K562 (cell line): Measurements from ENCODE around the gene ATP6V0A1. TPM values are rescaled to one million over a fixed set of nuclear protein-coding genes. Genes with fewer than 3 reads are reported as not detected.

Source experiments
- ARID3A ChIP-seq: IDR thresholded peaks from 2 replicates; pipeline ENCODE4 v1.6.1; 2012; ENCODE audit warnings: low read depth, low read length, improper control_type of control experiment, borderline replicate concordance
- C11orf30 ChIP-seq: fragments of 450-650 bp; IDR thresholded peaks from 2 replicates; pipeline ENCODE4 v1.6.1; 2016; ENCODE audit warnings: low read depth, mild to moderate bottlenecking
- FOXK2 ChIP-seq, 2 experiments: fragments of 450-650 bp; IDR thresholded peaks in 1 of 2; conservative IDR thresholded peaks in 1 of 2; 2 replicates each; pipeline ENCODE4 v1.6.1; 2016; ENCODE audit warnings: low read depth in 2 of 2, mild to moderate bottlenecking in 1 of 2
- GABPA ChIP-seq: fragments of 200-800 bp; sonication (Bioruptor generic); conservative IDR thresholded peaks from 2 replicates; pipeline ENCODE4 v1.6.1; 2016; ENCODE audit warnings: low read depth, missing genetic modification characterization, missing compliant biosample characterization
- PHTF2 ChIP-seq: fragments of 250-450 bp; sonication (Bioruptor Pico); IDR thresholded peaks from 2 replicates; pipeline ENCODE4 v1.5.0; 2021; ENCODE audit warnings: mild to moderate bottlenecking
- POLR2B ChIP-seq: fragments of 450-650 bp; IDR thresholded peaks from 2 replicates; pipeline ENCODE4 v1.6.1; 2018; ENCODE audit warnings: low read depth; ENCODE audit not compliant: partially characterized antibody
- PURB ChIP-seq: sonication (generic); formaldehyde crosslinking; IDR thresholded peaks from 2 replicates; pipeline ENCODE4 v1.9.0; 2021; ENCODE audit warnings: low read depth, mild to moderate bottlenecking, missing genetic modification reagents
- RBM34 ChIP-seq: fragments of 200-400 bp; formaldehyde crosslinking; IDR thresholded peaks from 2 replicates; pipeline ENCODE4 v1.6.1; 2018; ENCODE audit warnings: low read length, borderline replicate concordance; ENCODE audit not compliant: insufficient read depth
- RFX1 ChIP-seq: fragments of 450-650 bp; IDR thresholded peaks from 2 replicates; pipeline ENCODE4 v1.6.1; 2016; ENCODE audit warnings: mild to moderate bottlenecking, moderate library complexity
- SMARCE1 ChIP-seq: fragments of 450-650 bp; IDR thresholded peaks from 2 replicates; pipeline ENCODE4 v1.7.1; 2016; ENCODE audit warnings: mild to moderate bottlenecking
- TCF3 ChIP-seq: sonication (generic); formaldehyde crosslinking; IDR thresholded peaks from 2 replicates; pipeline ENCODE4 v1.4.0; 2020; ENCODE audit warnings: mild to moderate bottlenecking, missing genetic modification reagents
- TFE3 ChIP-seq: fragments of 450-650 bp; formaldehyde crosslinking; IDR thresholded peaks from 2 replicates; pipeline ENCODE4 v1.4.0; 2020; ENCODE audit warnings: mild to moderate bottlenecking, mixed read lengths
- THAP12 ChIP-seq: fragments of 250-450 bp; sonication (Bioruptor Pico); IDR thresholded peaks from 2 replicates; pipeline ENCODE4 v1.9.0; 2021; ENCODE audit warnings: mild to moderate bottlenecking, inconsistent platforms
- UBTF ChIP-seq, 2 experiments: IDR thresholded peaks; 2 replicates each; pipeline ENCODE4 v1.6.1; 2012; ENCODE audit warnings: improper control_type of control experiment in 2 of 2, low read depth in 2 of 2, low read length in 2 of 2, borderline replicate concordance in 1 of 2
- XRCC4 ChIP-seq: IDR thresholded peaks from one replicate; pipeline ENCODE4 v1.6.1; 2011; ENCODE audit not compliant: insufficient read depth, insufficient read length; ENCODE audit errors: extremely low read depth
- ZBTB5 ChIP-seq: fragments of 450-650 bp; IDR thresholded peaks from 2 replicates; pipeline ENCODE4 v1.6.1; 2017; ENCODE audit warnings: antibody characterized with exemption
- ZC3H8 ChIP-seq: fragments of 450-650 bp; IDR thresholded peaks from 2 replicates; pipeline ENCODE4 v1.6.1; 2017
- ZNF830 ChIP-seq: fragments of 250-450 bp; sonication (Bioruptor Pico); IDR thresholded peaks from 2 replicates; pipeline ENCODE4 v1.5.0; 2021; ENCODE audit warnings: mild to moderate bottlenecking
- polyA plus RNA-seq, 8 experiments: library from polyadenylated mRNA; depleted of rRNA in 4 of 8; stranded (reverse) in 5 of 8; unstranded in 3 of 8; fragments of >200 nt; fragmentation: Nextera tagmentation in 2 of 8; fragmentation: Illumina TruSeq in 1 of 8; extraction: Ambion mirVana in 2 of 8; extraction: Trizol in 1 of 8; gene quantifications; 2 replicates each; pipeline versions ENCODE4 v1.2.1 to v1.2.3, GENCODE V29; 2011 to 2014; ENCODE audit warnings: inconsistent platforms in 1 of 8, missing spikeins in 1 of 8
- total RNA-seq, 7 experiments: library from RNA; depleted of rRNA in 6 of 7; stranded (reverse); fragments of >200 nt in 6 of 7; fragmentation: Illumina TruSeq in 2 of 7; extraction: Trizol in 2 of 7; gene quantifications; 2 replicates each; pipeline versions ENCODE4 v1.2.1 to v1.2.3, GENCODE V29; 2011 to 2021; ENCODE audit warnings: low replicate concordance in 1 of 7

Gene ATP6V0A1
- total and polyA plus RNA-seq, 9 of the 15 experiments (the other 6 are each of a cell fraction or from before 2014, with no cell fraction given) = 11.8 to 158 (median 75.5) TPM

- no peak for TF ChIP-seq GABPA (tag)
- TF ChIP-seq FOXK2 (conservative IDR thresholded peaks at IDR 0.05 in 1 of 2, IDR thresholded peaks at IDR 0.05 in 1 of 2; ENCODE audit: low read depth in 2 of 2) = no peak
- peak; percentile 23 for TF ChIP-seq SMARCE1
- no peak for TF ChIP-seq ZBTB5
- TF ChIP-seq ARID3A = no peak
- TF ChIP-seq PURB (CRISPR knock-in tag) = no peak
- TF ChIP-seq ZC3H8 = no peak
- 0 out of 4 replicates have a peak, but pooled peaks of 1 of the 2 experiments have one; percentile 24 for TF ChIP-seq UBTF (IDR thresholded peaks at IDR 0.05; ENCODE audit: borderline replicate concordance in 1 of 2, low read depth in 2 of 2, low read length in 2 of 2)
- TF ChIP-seq PHTF2 = no peak
- no peak for TF ChIP-seq C11orf30
- no peak for TF ChIP-seq ZNF830 (CRISPR knock-in tag)
- TF ChIP-seq THAP12 (CRISPR knock-in tag) = no peak
- TF ChIP-seq TCF3 (CRISPR knock-in tag) = peak; percentile 57
- no peak for TF ChIP-seq XRCC4
- TF ChIP-seq RBM34 = no peak
- TF ChIP-seq RFX1 = no peak
- no peak for TF ChIP-seq TFE3 (CRISPR knock-in tag)
- TF ChIP-seq POLR2B = no peak
Measured at GRCh38 chr17:42518755-42519545, 60.3 kb downstream of the ATP6V0A1 start (continued).
